HepG2 (cell line): ENCODE results near the gene GMEB2. TPM values are rescaled to one million over a fixed set of nuclear protein-coding genes. Genes with fewer than 3 reads are reported as not detected.

Experiments
- AGO2 ChIP-seq: fragments of 200-400 bp; formaldehyde crosslinking; optimal IDR thresholded peaks from 2 replicates; pipeline ENCODE3; 2017; ENCODE audit warnings: mild to moderate bottlenecking, low read depth, low read length, moderate library complexity
- CAMTA2 ChIP-seq: sonication (generic); formaldehyde crosslinking; IDR thresholded peaks from 2 replicates; pipeline ENCODE4 v1.4.0; 2020; ENCODE audit warnings: mild to moderate bottlenecking, missing genetic modification reagents, borderline replicate concordance
- CSRNP2 ChIP-seq: sonication (generic); formaldehyde crosslinking; conservative IDR thresholded peaks from 2 replicates; pipeline ENCODE4 v1.8.0; 2022; ENCODE audit warnings: low read depth, missing genetic modification reagents
- HCFC1 ChIP-seq: fragments of 150-350 bp; IDR thresholded peaks from 2 replicates; pipeline ENCODE4 v1.6.1; 2014; ENCODE audit warnings: low read depth, low read length
- HDAC1 ChIP-seq: sonication (generic); formaldehyde crosslinking; IDR thresholded peaks from 2 replicates; pipeline ENCODE4 v1.5.1; 2020; ENCODE audit warnings: mild to moderate bottlenecking, missing genetic modification reagents
- KDM3A ChIP-seq: IDR thresholded peaks from 2 replicates; pipeline ENCODE4 v1.6.1; 2018; ENCODE audit warnings: low read depth, missing compliant biosample characterization
- KDM5B ChIP-seq: sonication (generic); formaldehyde crosslinking; IDR thresholded peaks from 2 replicates; pipeline ENCODE4 v1.4.0; 2020; ENCODE audit warnings: missing genetic modification reagents, mild to moderate bottlenecking, borderline replicate concordance
- LCORL ChIP-seq, 2 experiments: fragments of 450-650 bp in 1 of 2; sonication (generic) in 1 of 2; formaldehyde crosslinking in 1 of 2; IDR thresholded peaks; 2 replicates each; pipeline versions ENCODE4 v1.5.0 to v1.6.1; 2017 to 2020; ENCODE audit warnings: antibody characterized with exemption in 1 of 2, missing genetic modification reagents in 1 of 2
- MTA1 ChIP-seq: sonication (generic); formaldehyde crosslinking; IDR thresholded peaks from 2 replicates; pipeline ENCODE4 v1.4.0; 2020; ENCODE audit warnings: missing genetic modification reagents, mild to moderate bottlenecking, borderline replicate concordance
- MYNN ChIP-seq: sonication (generic); formaldehyde crosslinking; IDR thresholded peaks from 2 replicates; pipeline ENCODE4 v1.4.0; 2020; ENCODE audit warnings: mild to moderate bottlenecking, low read depth, missing genetic modification reagents
- PPARG ChIP-seq: conservative IDR thresholded peaks from 2 replicates; pipeline ENCODE4 v1.6.1; 2016; ENCODE audit warnings: missing biosample characterization, missing genetic modification reagents
- RBFOX2 ChIP-seq: fragments of 200-400 bp; formaldehyde crosslinking; IDR thresholded peaks from 2 replicates; pipeline ENCODE4 v1.6.1; 2017; ENCODE audit warnings: low read depth, mild to moderate bottlenecking, low read length
- SIN3B ChIP-seq: fragments of 150-350 bp; IDR thresholded peaks from 2 replicates; pipeline ENCODE4 v1.6.1; 2014; ENCODE audit warnings: low read length
- SMAD3 ChIP-seq: sonication (generic); formaldehyde crosslinking; IDR thresholded peaks from 2 replicates; pipeline ENCODE4 v1.4.0; 2020; ENCODE audit warnings: missing genetic modification reagents
- TIGD3 ChIP-seq: sonication (generic); formaldehyde crosslinking; IDR thresholded peaks from 2 replicates; pipeline ENCODE4 v1.5.1; 2020; ENCODE audit warnings: mild to moderate bottlenecking, missing genetic modification reagents, borderline replicate concordance
- TRAFD1 ChIP-seq: sonication (generic); formaldehyde crosslinking; IDR thresholded peaks from 2 replicates; pipeline ENCODE4 v1.5.1; 2020; ENCODE audit warnings: missing genetic modification reagents, mild to moderate bottlenecking, borderline replicate concordance
- ZNF12 ChIP-seq: sonication (generic); formaldehyde crosslinking; IDR thresholded peaks from 2 replicates; pipeline ENCODE4 v1.5.0; 2020; ENCODE audit warnings: missing genetic modification reagents
- ZNF17 ChIP-seq: sonication (generic); formaldehyde crosslinking; IDR thresholded peaks from 2 replicates; pipeline ENCODE4 v1.5.0; 2020; ENCODE audit warnings: mild to moderate bottlenecking, missing genetic modification reagents
- ZNF275 ChIP-seq: sonication (generic); formaldehyde crosslinking; IDR thresholded peaks from 2 replicates; pipeline ENCODE4 v1.8.0; 2022; ENCODE audit warnings: missing genetic modification reagents, mild to moderate bottlenecking, inconsistent platforms, borderline replicate concordance
- ZNF501 ChIP-seq: sonication (generic); formaldehyde crosslinking; IDR thresholded peaks from 2 replicates; pipeline ENCODE4 v1.5.1; 2020; ENCODE audit warnings: mild to moderate bottlenecking, moderate library complexity, missing genetic modification reagents
- ZNF530 ChIP-seq: sonication (generic); formaldehyde crosslinking; IDR thresholded peaks from 2 replicates; pipeline ENCODE4 v1.5.0; 2020; ENCODE audit warnings: low read depth, mild to moderate bottlenecking, missing genetic modification reagents
- ZNF607 ChIP-seq: sonication (generic); formaldehyde crosslinking; IDR thresholded peaks from 2 replicates; pipeline ENCODE4 v1.5.1; 2020; ENCODE audit warnings: missing genetic modification reagents, mild to moderate bottlenecking, borderline replicate concordance
- ZNF660 ChIP-seq: sonication (generic); formaldehyde crosslinking; IDR thresholded peaks from 2 replicates; pipeline ENCODE4 v1.5.1; 2020; ENCODE audit warnings: mild to moderate bottlenecking, low read depth, missing genetic modification reagents, borderline replicate concordance
- ZNF737 ChIP-seq: sonication (generic); formaldehyde crosslinking; IDR thresholded peaks from 2 replicates; pipeline ENCODE4 v1.5.0; 2020; ENCODE audit warnings: missing genetic modification reagents, mild to moderate bottlenecking, borderline replicate concordance
- ZSCAN21 ChIP-seq: sonication (generic); formaldehyde crosslinking; IDR thresholded peaks from 2 replicates; pipeline ENCODE4 v1.8.0; 2022; ENCODE audit warnings: mild to moderate bottlenecking, missing genetic modification reagents, moderate library complexity, borderline replicate concordance
- polyA plus RNA-seq, 8 experiments: library from polyadenylated mRNA; depleted of rRNA in 3 of 8; stranded (reverse) in 7 of 8; unstranded in 1 of 8; fragments of >200 nt; fragmentation: Illumina TruSeq in 4 of 8; extraction: Trizol in 4 of 8; gene quantifications; 2 replicates each; pipeline versions ENCODE4 v1.2.1 to v1.2.3, GENCODE V29; 2011 to 2016; ENCODE audit warnings: low read depth in 4 of 8, missing spikeins in 1 of 8, mixed read lengths in 1 of 8; ENCODE audit not compliant: insufficient read depth in 1 of 8
- total RNA-seq, 5 experiments: library from RNA; depleted of rRNA; stranded (reverse); fragments of >200 nt; fragmentation: Illumina TruSeq; extraction: Trizol; gene quantifications; 2 replicates each; pipeline ENCODE4 v1.2.3, GENCODE V29; 2016; ENCODE audit warnings: low read depth in 1 of 5

Gene GMEB2
- total and polyA plus RNA-seq, 2 of the 13 experiments (the other 11 are each of a cell fraction or from before 2014, with no cell fraction given), result 10.6 to 12.4 TPM

GRCh38 chr20:63657260-63657936, 30.5 kb upstream of the GMEB2 start (continued):
- TF ChIP-seq ZNF660, result no peak
- TF ChIP-seq CAMTA2 (CRISPR knock-in tag), result 0 out of 2 replicates have a peak, but pooled peaks have one; percentile 3
- no peak for TF ChIP-seq HCFC1
- peak; percentile 35; the same call in 1 of the 2 replicates for TF ChIP-seq MTA1
- TF ChIP-seq ZNF530 (CRISPR knock-in tag), result no peak
- TF ChIP-seq ZNF275 (CRISPR knock-in tag), result no peak
- no peak for TF ChIP-seq ZNF12 (CRISPR knock-in tag)
- TF ChIP-seq LCORL (IDR thresholded peaks at IDR 0.05), result no peak
- no peak for TF ChIP-seq LCORL (CRISPR knock-in tag; IDR thresholded peaks at IDR 0.05)
- no peak for TF ChIP-seq PPARG (CRISPR knock-in tag)
- TF ChIP-seq TIGD3, result no peak
- peak; percentile 9; the same call in 1 of the 2 replicates for TF ChIP-seq ZNF737
- TF ChIP-seq KDM3A (CRISPR knock-in tag), result no peak
- no peak for TF ChIP-seq ZNF607 (CRISPR knock-in tag)
- peak; percentile 12; the same call in 1 of the 2 replicates for TF ChIP-seq RBFOX2
- TF ChIP-seq KDM5B, result peak; percentile 40; the same call in 1 of the 2 replicates
- no peak for TF ChIP-seq SIN3B
- TF ChIP-seq CSRNP2 (CRISPR knock-in tag), result no peak
- TF ChIP-seq SMAD3 (CRISPR knock-in tag), result no peak
- peak; percentile 66; the same call in 1 of the 2 replicates for TF ChIP-seq MYNN (CRISPR knock-in tag)
- TF ChIP-seq ZSCAN21, result no peak
- TF ChIP-seq ZNF17, result no peak
- TF ChIP-seq AGO2, result peak; percentile 65
- TF ChIP-seq TRAFD1, result no peak
- TF ChIP-seq HDAC1 (CRISPR knock-in tag), result no peak
- TF ChIP-seq ZNF501 (CRISPR knock-in tag), result no peak
